Loucy (cell line): Measurements from ENCODE around the gene TUBB6.

Experiments used
- H2AFZ ChIP-seq: fragments of 200-600 bp; sonication (generic); 2 replicates; pipeline ENCODE4 v1.6.0; 2016; ENCODE audit warnings: antibody characterized with exemption, mild to moderate bottlenecking, low read length, moderate library complexity
- H3F3A ChIP-seq: fragments of 200-600 bp; 2 replicates; pipeline ENCODE4 v1.6.0; 2016; ENCODE audit warnings: antibody characterized with exemption, low read depth, mild to moderate bottlenecking
- H3K27me3 ChIP-seq: fragments of 200-600 bp; sonication (generic); 2 replicates; pipeline ENCODE4 v1.6.1; 2014; ENCODE audit warnings: low read length, mild to moderate bottlenecking; ENCODE audit not compliant: insufficient read depth, poor library complexity, severe bottlenecking
- H3K36me3 ChIP-seq: fragments of 200-600 bp; sonication (generic); 2 replicates; pipeline ENCODE4 v1.6.1; 2016; ENCODE audit warnings: low read length; ENCODE audit not compliant: insufficient read depth
- H3K4me1 ChIP-seq: fragments of 200-600 bp; sonication (generic); 2 replicates; pipeline ENCODE4 v1.5.1; 2014; ENCODE audit warnings: low read length, mild to moderate bottlenecking; ENCODE audit not compliant: insufficient read depth, poor library complexity, severe bottlenecking
- H3K4me2 ChIP-seq: fragments of 200-600 bp; sonication (generic); 2 replicates; pipeline ENCODE4 v1.6.0; 2014; ENCODE audit warnings: antibody characterized with exemption, low read length, low read depth, mild to moderate bottlenecking; ENCODE audit not compliant: poor library complexity, severe bottlenecking
- H3K4me3 ChIP-seq: fragments of 200-600 bp; sonication (generic); 2 replicates; pipeline ENCODE4 v1.5.1; 2014; ENCODE audit warnings: low read length, mild to moderate bottlenecking, mixed read lengths; ENCODE audit not compliant: poor library complexity, severe bottlenecking
- H3K79me2 ChIP-seq: fragments of 200-600 bp; sonication (generic); 2 replicates; pipeline ENCODE4 v1.6.1; 2014; ENCODE audit warnings: low read length; ENCODE audit not compliant: insufficient read depth
- H3K9ac ChIP-seq: fragments of 200-600 bp; sonication (generic); 2 replicates; pipeline ENCODE4 v1.6.0; 2014; ENCODE audit warnings: mild to moderate bottlenecking, low read depth, low read length, moderate library complexity; ENCODE audit not compliant: poor library complexity, severe bottlenecking
- H3K9me2 ChIP-seq: fragments of 200-600 bp; sonication (generic); replicated peaks from 2 replicates; pipeline ENCODE4 v1.6.1; 2016; ENCODE audit warnings: low read depth, low read length, mixed read lengths
- H3K9me3 ChIP-seq: fragments of 200-600 bp; sonication (generic); 2 replicates; pipeline ENCODE4 v1.6.1; 2014; ENCODE audit warnings: mild to moderate bottlenecking, antibody characterized with exemption, low read length, low read depth; ENCODE audit not compliant: insufficient read depth
- H4K20me1 ChIP-seq: fragments of 200-600 bp; sonication (generic); 2 replicates; pipeline ENCODE4 v1.6.0; 2014; ENCODE audit warnings: antibody characterized with exemption, low read length, mild to moderate bottlenecking; ENCODE audit not compliant: insufficient read depth, poor library complexity, severe bottlenecking
- EZH2phosphoT487 ChIP-seq: fragments of 200-600 bp; IDR thresholded peaks from 2 replicates; pipeline ENCODE4 v1.6.1; 2018; ENCODE audit warnings: antibody characterized with exemption, mild to moderate bottlenecking, moderate library complexity, borderline replicate concordance
- TF ChIP-seq, protein P1 (sequence below): fragments of 200-600 bp; sonication (generic); conservative IDR thresholded peaks from 2 replicates; pipeline ENCODE4 v1.5.1; 2014; ENCODE audit warnings: mild to moderate bottlenecking, antibody characterized with exemption, low read length

The TUBB6 gene

DNA sequence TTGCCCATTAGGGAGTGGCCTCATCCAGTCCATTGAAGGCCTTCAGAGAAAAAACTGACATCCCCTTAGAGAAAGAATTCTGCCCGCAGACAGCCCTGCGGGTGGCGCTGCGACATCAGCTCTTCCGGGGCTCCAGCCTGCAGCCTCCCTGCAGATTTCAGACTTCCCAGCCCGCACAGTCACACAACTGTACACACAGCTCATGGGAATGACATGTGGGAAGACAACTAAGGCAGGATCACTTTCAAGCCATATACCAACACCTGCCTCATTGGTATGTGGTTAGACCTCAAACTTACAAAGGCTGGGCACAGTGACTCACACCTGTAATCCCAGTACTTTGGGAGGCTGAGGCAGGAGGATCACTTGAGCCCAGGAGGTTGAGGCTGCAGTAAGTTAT is 24.8 kb upstream of the TUBB6 start:
- H3K4me3 ChIP-seq = no peak overlapping the region
- H3K79me2 ChIP-seq = no peaks in the 10 kb centered on the region
- H3K9me2 ChIP-seq = no peaks in the 10 kb centered on the region
- no peaks in the 10 kb centered on the region for H3K9me3 ChIP-seq
- no peaks in the 10 kb centered on the region for H3F3A ChIP-seq
- no peak overlapping the region for H3K9ac ChIP-seq
- no peak overlapping the region for H3K4me2 ChIP-seq
- H3K4me1 ChIP-seq = no peaks in the 10 kb centered on the region
- H3K36me3 ChIP-seq = no peaks in the 10 kb centered on the region
- H4K20me1 ChIP-seq = no peaks in the 10 kb centered on the region
- H3K27me3 ChIP-seq = no peaks in the 10 kb centered on the region
- TF ChIP-seq, protein P1, sequence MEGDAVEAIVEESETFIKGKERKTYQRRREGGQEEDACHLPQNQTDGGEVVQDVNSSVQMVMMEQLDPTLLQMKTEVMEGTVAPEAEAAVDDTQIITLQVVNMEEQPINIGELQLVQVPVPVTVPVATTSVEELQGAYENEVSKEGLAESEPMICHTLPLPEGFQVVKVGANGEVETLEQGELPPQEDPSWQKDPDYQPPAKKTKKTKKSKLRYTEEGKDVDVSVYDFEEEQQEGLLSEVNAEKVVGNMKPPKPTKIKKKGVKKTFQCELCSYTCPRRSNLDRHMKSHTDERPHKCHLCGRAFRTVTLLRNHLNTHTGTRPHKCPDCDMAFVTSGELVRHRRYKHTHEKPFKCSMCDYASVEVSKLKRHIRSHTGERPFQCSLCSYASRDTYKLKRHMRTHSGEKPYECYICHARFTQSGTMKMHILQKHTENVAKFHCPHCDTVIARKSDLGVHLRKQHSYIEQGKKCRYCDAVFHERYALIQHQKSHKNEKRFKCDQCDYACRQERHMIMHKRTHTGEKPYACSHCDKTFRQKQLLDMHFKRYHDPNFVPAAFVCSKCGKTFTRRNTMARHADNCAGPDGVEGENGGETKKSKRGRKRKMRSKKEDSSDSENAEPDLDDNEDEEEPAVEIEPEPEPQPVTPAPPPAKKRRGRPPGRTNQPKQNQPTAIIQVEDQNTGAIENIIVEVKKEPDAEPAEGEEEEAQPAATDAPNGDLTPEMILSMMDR = peak; percentile 25; the same call in 1 of the 2 replicates
- TF ChIP-seq EZH2phosphoT487 = no peak
- H2AFZ ChIP-seq = no peak overlapping the region

DNA sequence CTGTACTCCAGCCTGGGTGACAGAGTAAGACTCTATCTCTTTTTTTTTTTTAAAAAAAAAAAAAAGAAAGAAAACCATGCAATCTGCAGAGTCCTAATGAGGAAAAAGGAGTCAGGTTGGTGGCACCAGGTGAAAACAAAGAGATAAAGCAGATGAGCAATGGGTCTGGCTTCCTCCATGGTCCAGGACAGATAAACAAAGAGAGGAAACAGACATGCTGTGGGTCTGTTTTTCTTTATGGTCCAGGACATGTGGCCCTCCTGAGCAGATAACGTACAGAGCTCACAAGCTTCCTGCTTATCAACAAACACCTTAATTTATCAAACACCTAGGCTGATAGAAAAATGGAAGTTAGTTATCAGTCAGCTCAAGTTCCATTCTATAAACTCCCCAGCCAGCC is 24.4 kb upstream of the TUBB6 start:
- Histone ChIP-seq H3K9me3 (no peaks in the 10 kb centered on the region), H3K27me3 (no peaks in the 10 kb centered on the region), H3K4me3 (no peak overlapping the region), H3F3A (no peaks in the 10 kb centered on the region), H2AFZ (no peak overlapping the region), H3K79me2 (no peaks in the 10 kb centered on the region), H3K4me1 (no peaks in the 10 kb centered on the region), H3K9me2 (no peaks in the 10 kb centered on the region), H4K20me1 (no peaks in the 10 kb centered on the region), H3K36me3 (no peaks in the 10 kb centered on the region), H3K9ac (no peak overlapping the region), H3K4me2 (no peak overlapping the region)
- TF ChIP-seq, protein P1 = no peak
- no peak for TF ChIP-seq EZH2phosphoT487

DNA sequence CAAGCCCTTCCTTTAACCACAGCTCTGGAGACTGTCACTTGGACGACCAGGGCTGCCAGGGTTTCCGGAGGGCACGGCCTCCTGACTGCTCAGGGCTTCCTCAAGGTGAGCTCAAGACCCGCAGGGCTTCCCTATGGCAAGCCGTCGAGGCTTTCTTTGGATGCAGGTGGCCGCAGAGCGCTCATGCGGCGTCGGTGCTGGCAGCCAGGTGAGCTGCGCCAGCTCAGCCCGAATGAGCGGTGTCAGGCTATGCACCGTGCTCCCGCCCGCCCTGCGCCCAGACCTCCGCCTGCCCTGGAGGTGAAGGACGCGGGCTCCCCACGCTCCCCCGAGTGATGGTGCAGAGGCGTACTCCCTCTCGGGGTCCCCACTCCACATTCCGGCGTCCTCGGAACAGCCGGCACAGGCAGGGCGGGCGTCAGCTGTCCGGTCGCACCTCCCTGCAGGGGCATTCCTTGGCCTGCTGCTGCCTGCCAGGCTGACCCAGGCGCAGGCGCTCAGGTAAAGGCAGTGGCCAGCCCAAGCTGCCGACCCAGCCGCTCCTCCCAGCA is 20.8 kb upstream of the TUBB6 start:
- Histone ChIP-seq H3K4me3 (no peak overlapping the region), H3K9me3 (no peaks in the 10 kb centered on the region), H3K4me1 (no peaks in the 10 kb centered on the region), H3K9me2 (no peaks in the 10 kb centered on the region), H4K20me1 (no peaks in the 10 kb centered on the region), H3K27me3 (no peaks in the 10 kb centered on the region), H3K79me2 (no peaks in the 10 kb centered on the region), H3F3A (no peaks in the 10 kb centered on the region), H3K4me2 (no peak overlapping the region), H3K9ac (no peak overlapping the region), H2AFZ (no peak overlapping the region), H3K36me3 (no peaks in the 10 kb centered on the region)
- no peak for TF ChIP-seq EZH2phosphoT487
- TF ChIP-seq, protein P1 = no peak
